LHCN-M2 (cell line): ENCODE measurements around the gene FAM76A. TPM values are rescaled to one million over a fixed set of nuclear protein-coding genes. Genes with fewer than 3 reads are reported as not detected.
"Not testable (repeated sequence)": the region's sequence is repeated elsewhere in the genome, so short reads cannot be mapped to it uniquely, and the experiment has no call there.

Experiments used
- DNase-seq: peaks from one replicate; pipeline ENCODE4 v3.0.0-alpha.2; 2012; ENCODE audit warnings: low read depth
- total RNA-seq: library from RNA; depleted of rRNA; stranded (reverse); fragments of >200 nt; gene quantifications from 2 replicates; pipeline ENCODE4 v1.2.3, GENCODE V29; 2014

Gene FAM76A
- total RNA-seq, 1 experiment from 2014 or later = 15.1 TPM

- no peak for DNase-seq
These were observed 794 bp upstream of the FAM76A start for GRCh38 chr1:27724961-27725373.

- DNase-seq = peak; percentile 31
These were observed 648 bp downstream of the FAM76A start for GRCh38 chr1:27726173-27727044.

GRCh38 chr1:27727126-27727525, 1.4 kb downstream of the FAM76A start:
- DNase-seq = peak; percentile 49

GRCh38 chr1:27736252-27736651, 10.5 kb downstream of the FAM76A start:
- no peak for DNase-seq

- DNase-seq = no peak
These were observed 15.4 kb downstream of the FAM76A start for GRCh38 chr1:27741121-27741520.

GRCh38 chr1:27744556-27744955, 18.8 kb downstream of the FAM76A start:
- no peak for DNase-seq

- DNase-seq = no peak
These were observed 19.7 kb downstream of the FAM76A start for GRCh38 chr1:27745466-27745865.

- DNase-seq = peak; percentile 33
These were observed 26.6 kb downstream of the FAM76A start for GRCh38 chr1:27752360-27752759.

GRCh38 chr1:27755286-27755685, 29.5 kb downstream of the FAM76A start:
- DNase-seq = no peak

GRCh38 chr1:27755865-27756264, 30.1 kb downstream of the FAM76A start:
- DNase-seq = no peak

GRCh38 chr1:27759236-27759635, 33.5 kb downstream of the FAM76A start:
- DNase-seq = no peak

- DNase-seq = peak; percentile 8
These were observed 34.7 kb downstream of the FAM76A start for GRCh38 chr1:27760426-27760825.

GRCh38 chr1:27762033-27762432, 36.3 kb downstream of the FAM76A start:
- no peak for DNase-seq

GRCh38 chr1:27763358-27763757, 37.6 kb downstream of the FAM76A start:
- DNase-seq = no peak

- DNase-seq = no peak
These were observed 44.6 kb downstream of the FAM76A start for GRCh38 chr1:27770293-27770830.

- no peak for DNase-seq
These were observed 46.5 kb downstream of the FAM76A start for GRCh38 chr1:27772036-27772931.

GRCh38 chr1:27772932-27773825, 47.4 kb downstream of the FAM76A start, which contains the start of gene STX12:
TSS of gene STX12 (plus strand) at chr1:27773219. CDS start at chr1:27773308, 89 bp downstream.
- peak; percentile 99 for DNase-seq

- DNase-seq = peak; percentile 26
These were observed 48.2 kb downstream of the FAM76A start for GRCh38 chr1:27773826-27774445.

- no peak for DNase-seq
These were observed 48.9 kb downstream of the FAM76A start for GRCh38 chr1:27774654-27775053.

GRCh38 chr1:27775336-27775735, 49.6 kb downstream of the FAM76A start:
- not testable (repeated sequence) for DNase-seq
